Measurements from ENCODE around the gene SH3PXD2A. TPM values are rescaled to one million over a fixed set of nuclear protein-coding genes. Genes with fewer than 3 reads are reported as not detected.

Gene SH3PXD2A
- total RNA-seq, 1 experiment from 2014 or later: 54.9 TPM

DNA sequence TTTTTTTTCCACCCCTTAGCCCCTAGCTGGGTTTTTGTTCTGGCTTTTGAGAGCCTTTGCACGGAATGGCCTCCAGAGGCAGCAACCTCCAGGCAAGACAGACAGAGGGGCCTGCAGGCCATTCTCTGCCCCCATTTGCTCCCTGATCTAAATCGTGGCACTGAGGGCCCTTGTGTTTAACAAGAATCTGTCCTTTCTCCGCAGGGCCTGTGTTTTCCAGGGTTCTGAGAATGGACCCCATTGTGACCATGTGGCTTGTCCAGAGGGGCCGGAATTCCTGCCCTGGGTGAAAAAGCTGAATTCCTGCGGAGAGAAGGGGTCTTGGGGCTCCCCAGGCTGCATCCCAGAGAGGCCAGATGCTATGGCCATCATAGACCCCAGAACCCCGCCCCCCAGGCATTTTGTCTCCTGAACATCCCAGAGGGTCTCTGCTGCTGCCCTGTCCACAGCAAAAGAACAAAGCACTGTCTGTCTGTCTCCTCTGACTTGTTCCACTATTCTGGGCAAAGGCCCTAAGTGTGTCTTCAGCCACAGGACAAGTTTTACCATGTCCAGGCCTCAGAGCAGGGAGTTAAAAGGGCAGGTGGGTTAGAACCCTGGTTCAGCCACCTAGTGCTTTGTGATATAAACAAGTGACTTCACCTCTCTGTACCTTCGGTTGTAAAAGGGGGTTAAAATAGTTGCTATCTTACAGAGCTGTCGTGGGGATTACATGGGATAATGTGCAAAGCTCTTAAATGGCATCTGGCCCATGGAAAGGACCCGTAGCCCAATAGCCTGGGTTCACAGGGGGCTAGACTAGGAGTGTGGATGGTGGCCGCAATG, 155.6 kb downstream of the SH3PXD2A start:
- no peaks in the 10 kb centered on the region for H3K36me3 ChIP-seq (ENCODE audit: insufficient read depth, low read length, poor library complexity, severe bottlenecking)
- no peaks in the 10 kb centered on the region for H3K27me3 ChIP-seq (replicated peaks; ENCODE audit: insufficient read depth, low read depth, low read length, poor library complexity)
- ChIA-PET CTCF (interaction anchor here (0.9 kb wide), 1 partner anchor 13 kb away, joined by 3 read pairs; no protein-coding TSS in a partner anchor), POLR2A (ENCODE audit: low non-redundant PET) (no interaction called here)
- BruUV-seq (replicated peaks): no TSS peak
- no peak for TF ChIP-seq EZH2 (IDR thresholded peaks at IDR 0.05; ENCODE audit: borderline replicate concordance, low read depth, low read length, poor library complexity, severe bottlenecking)
- TF ChIP-seq, protein P1, sequence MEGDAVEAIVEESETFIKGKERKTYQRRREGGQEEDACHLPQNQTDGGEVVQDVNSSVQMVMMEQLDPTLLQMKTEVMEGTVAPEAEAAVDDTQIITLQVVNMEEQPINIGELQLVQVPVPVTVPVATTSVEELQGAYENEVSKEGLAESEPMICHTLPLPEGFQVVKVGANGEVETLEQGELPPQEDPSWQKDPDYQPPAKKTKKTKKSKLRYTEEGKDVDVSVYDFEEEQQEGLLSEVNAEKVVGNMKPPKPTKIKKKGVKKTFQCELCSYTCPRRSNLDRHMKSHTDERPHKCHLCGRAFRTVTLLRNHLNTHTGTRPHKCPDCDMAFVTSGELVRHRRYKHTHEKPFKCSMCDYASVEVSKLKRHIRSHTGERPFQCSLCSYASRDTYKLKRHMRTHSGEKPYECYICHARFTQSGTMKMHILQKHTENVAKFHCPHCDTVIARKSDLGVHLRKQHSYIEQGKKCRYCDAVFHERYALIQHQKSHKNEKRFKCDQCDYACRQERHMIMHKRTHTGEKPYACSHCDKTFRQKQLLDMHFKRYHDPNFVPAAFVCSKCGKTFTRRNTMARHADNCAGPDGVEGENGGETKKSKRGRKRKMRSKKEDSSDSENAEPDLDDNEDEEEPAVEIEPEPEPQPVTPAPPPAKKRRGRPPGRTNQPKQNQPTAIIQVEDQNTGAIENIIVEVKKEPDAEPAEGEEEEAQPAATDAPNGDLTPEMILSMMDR (conservative IDR thresholded peaks at IDR 0.05; ENCODE audit: low read depth, low read length): 0 out of 2 replicates have a peak, but pooled peaks have one; percentile 12
- no peak overlapping the region for H3K27ac ChIP-seq (ENCODE audit: low read depth, low read length, poor library complexity, severe bottlenecking)
- H3K4me3 ChIP-seq (ENCODE audit: low read depth, low read length, poor library complexity, severe bottlenecking): no peak overlapping the region
- H3K9me3 ChIP-seq (ENCODE audit: low read depth, low read length, poor library complexity, severe bottlenecking): no peaks in the 10 kb centered on the region
- DNase-seq (ENCODE audit: low spot score): no peak
- intact Hi-C loops (cut with micrococcal nuclease; ENCODE audit: unreplicated experiment): no loop called here
- peaks cover 25% of the 10 kb centered on the region for H3K4me1 ChIP-seq (ENCODE audit: insufficient read depth, low read length, poor library complexity, severe bottlenecking)

DNA sequence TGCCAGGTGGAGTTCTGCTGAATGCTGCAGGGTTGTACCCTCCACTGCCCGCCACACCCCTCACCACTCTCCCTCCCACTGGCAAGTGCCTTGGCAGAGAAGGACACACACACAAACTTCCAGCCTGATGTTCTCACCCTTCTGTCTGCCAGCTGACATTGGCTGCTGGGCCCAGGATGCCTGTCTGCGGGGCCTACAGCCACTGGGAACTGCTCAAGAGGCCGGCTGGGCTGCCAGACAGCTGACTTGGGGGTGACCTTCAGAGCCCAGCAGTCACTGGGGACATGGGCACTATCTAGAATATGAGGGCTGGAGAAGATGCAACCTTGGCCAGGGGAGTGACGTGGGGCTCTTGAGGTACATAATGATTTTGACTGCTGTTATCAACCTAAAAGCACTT, 157.1 kb downstream of the SH3PXD2A start:
- Histone ChIP-seq H3K27ac (ENCODE audit: low read depth, low read length, poor library complexity, severe bottlenecking) (no peak overlapping the region), H3K36me3 (ENCODE audit: insufficient read depth, low read length, poor library complexity, severe bottlenecking) (no peaks in the 10 kb centered on the region), H3K27me3 (replicated peaks; ENCODE audit: insufficient read depth, low read depth, low read length, poor library complexity) (no peaks in the 10 kb centered on the region), H3K9me3 (ENCODE audit: low read depth, low read length, poor library complexity, severe bottlenecking) (no peaks in the 10 kb centered on the region), H3K4me1 (ENCODE audit: insufficient read depth, low read length, poor library complexity, severe bottlenecking) (peaks cover 25% of the 10 kb centered on the region), H3K4me3 (ENCODE audit: low read depth, low read length, poor library complexity, severe bottlenecking) (no peak overlapping the region)
- TF ChIP-seq, protein P1 (conservative IDR thresholded peaks at IDR 0.05; ENCODE audit: low read depth, low read length): no peak
- TF ChIP-seq EZH2 (IDR thresholded peaks at IDR 0.05; ENCODE audit: borderline replicate concordance, low read depth, low read length, poor library complexity, severe bottlenecking): no peak
- intact Hi-C loops (cut with micrococcal nuclease; ENCODE audit: unreplicated experiment): no loop called here
- POLR2A ChIA-PET (ENCODE audit: low non-redundant PET): no interaction called here
- DNase-seq (ENCODE audit: low spot score): no peak
- CTCF ChIA-PET: no interaction called here
- no TSS peak for BruUV-seq (replicated peaks)

DNA sequence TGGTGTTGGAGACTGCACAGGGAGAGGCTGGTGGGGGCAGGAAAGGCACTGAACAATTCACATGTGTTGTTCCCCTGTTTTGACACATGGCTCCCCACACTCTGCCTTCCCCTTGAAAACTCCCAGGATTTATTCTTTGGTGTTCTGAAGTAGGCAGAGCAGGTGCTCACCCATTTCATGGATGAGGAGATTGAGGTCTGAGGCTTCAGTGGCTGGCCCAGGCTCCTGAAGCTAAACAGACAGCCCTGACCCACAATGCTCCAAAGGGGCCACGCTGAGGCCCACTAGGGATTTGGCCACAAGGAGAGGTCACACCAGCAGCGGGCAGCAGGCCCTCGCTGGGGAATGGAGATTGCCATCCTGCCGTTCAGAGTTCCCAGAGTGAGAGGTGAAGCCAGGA, 157.6 kb downstream of the SH3PXD2A start:
- BruUV-seq (replicated peaks): no TSS peak
- H3K36me3 ChIP-seq (ENCODE audit: insufficient read depth, low read length, poor library complexity, severe bottlenecking): no peaks in the 10 kb centered on the region
- no peak overlapping the region for H3K4me3 ChIP-seq (ENCODE audit: low read depth, low read length, poor library complexity, severe bottlenecking)
- intact Hi-C loops (cut with micrococcal nuclease; ENCODE audit: unreplicated experiment): no loop called here
- no peaks in the 10 kb centered on the region for H3K9me3 ChIP-seq (ENCODE audit: low read depth, low read length, poor library complexity, severe bottlenecking)
- CTCF ChIA-PET: no interaction called here
- H3K27me3 ChIP-seq (replicated peaks; ENCODE audit: insufficient read depth, low read depth, low read length, poor library complexity): no peaks in the 10 kb centered on the region
- H3K4me1 ChIP-seq (ENCODE audit: insufficient read depth, low read length, poor library complexity, severe bottlenecking): peaks cover 26% of the 10 kb centered on the region
- POLR2A ChIA-PET (ENCODE audit: low non-redundant PET): no interaction called here
- H3K27ac ChIP-seq (ENCODE audit: low read depth, low read length, poor library complexity, severe bottlenecking): no peak overlapping the region
- TF ChIP-seq, protein P1 (conservative IDR thresholded peaks at IDR 0.05; ENCODE audit: low read depth, low read length): no peak
- DNase-seq (ENCODE audit: low spot score): no peak
